Ishikawa (cell line): ENCODE data around the gene TJAP1.

Experiments
- CEBPB ChIP-seq: IDR thresholded peaks from 2 replicates; pipeline ENCODE4 v1.6.1; 2012
- CREB1 ChIP-seq: IDR thresholded peaks from 2 replicates; pipeline ENCODE4 v1.6.1; 2012; ENCODE audit warnings: low read depth
- EGR1 ChIP-seq: IDR thresholded peaks from 2 replicates; pipeline ENCODE4 v1.6.1; 2012
- EP300 ChIP-seq: IDR thresholded peaks from 2 replicates; pipeline ENCODE4 v1.6.1; 2012; ENCODE audit warnings: borderline replicate concordance
- FOXM1 ChIP-seq: IDR thresholded peaks from 2 replicates; pipeline ENCODE4 v1.6.1; 2012; ENCODE audit warnings: low read depth, borderline replicate concordance
- MAX ChIP-seq: IDR thresholded peaks from 2 replicates; pipeline ENCODE4 v1.6.1; 2012
- NFIC ChIP-seq: IDR thresholded peaks from 2 replicates; pipeline ENCODE4 v1.6.1; 2012
- RAD21 ChIP-seq: IDR thresholded peaks from 2 replicates; pipeline ENCODE4 v1.6.1; 2012; ENCODE audit warnings: low read depth
- REST ChIP-seq: IDR thresholded peaks from 2 replicates; pipeline ENCODE4 v1.6.1; 2012; ENCODE audit warnings: low read depth, mild to moderate bottlenecking
- TAF1 ChIP-seq: IDR thresholded peaks from 2 replicates; pipeline ENCODE4 v1.6.1; 2012; ENCODE audit warnings: low read depth, mild to moderate bottlenecking
- TCF12 ChIP-seq: IDR thresholded peaks from 2 replicates; pipeline ENCODE4 v1.6.1; 2012; ENCODE audit warnings: low read depth
- TEAD4 ChIP-seq: IDR thresholded peaks from 2 replicates; pipeline ENCODE4 v1.6.1; 2012
- USF1 ChIP-seq: IDR thresholded peaks from 2 replicates; pipeline ENCODE4 v1.6.1; 2012
- YY1 ChIP-seq: IDR thresholded peaks from 2 replicates; pipeline ENCODE4 v1.6.1; 2012; ENCODE audit warnings: low read depth
- ZBTB7A ChIP-seq: IDR thresholded peaks from 2 replicates; pipeline ENCODE4 v1.6.1; 2012; ENCODE audit warnings: low read depth

The TJAP1 gene

GRCh38 chr6:43503443-43503842 is 26.1 kb downstream of the TJAP1 start:
- no peak for TF ChIP-seq CREB1
- TF ChIP-seq MAX, result no peak
- no peak for TF ChIP-seq EP300

- no peak for TF ChIP-seq EP300
- TF ChIP-seq EGR1, result no peak
- no peak for TF ChIP-seq REST
- no peak for TF ChIP-seq FOXM1
- no peak for TF ChIP-seq TAF1
These were observed 27.6 kb downstream of the TJAP1 start for GRCh38 chr6:43504756-43505593.

GRCh38 chr6:43505718-43506117 is 28.3 kb downstream of the TJAP1 start:
- TF ChIP-seq ZBTB7A (no peak), TAF1 (no peak), USF1 (no peak), EGR1 (no peak), REST (no peak), CEBPB (no peak), TEAD4 (no peak), TCF12 (no peak), FOXM1 (no peak), NFIC (no peak), MAX (no peak), CREB1 (no peak), YY1 (no peak), RAD21 (no peak), EP300 (no peak)

- TF ChIP-seq EP300 (no peak), ZBTB7A (no peak), FOXM1 (no peak), MAX (no peak), TAF1 (no peak), YY1 (no peak), USF1 (no peak), CEBPB (no peak), TCF12 (no peak)
These were observed 28.8 kb downstream of the TJAP1 start for GRCh38 chr6:43506171-43506570.

GRCh38 chr6:43506667-43507471 is 29.5 kb downstream of the TJAP1 start:
- no peak for TF ChIP-seq FOXM1
- peak; percentile 94 for TF ChIP-seq RAD21

GRCh38 chr6:43508481-43509141 is 31.2 kb downstream of the TJAP1 start:
- no peak for TF ChIP-seq NFIC
- TF ChIP-seq FOXM1, result no peak
- no peak for TF ChIP-seq TCF12
- no peak for TF ChIP-seq CREB1
- TF ChIP-seq MAX, result no peak
- TF ChIP-seq YY1, result no peak
- no peak for TF ChIP-seq USF1
- no peak for TF ChIP-seq TEAD4
- no peak for TF ChIP-seq ZBTB7A
- TF ChIP-seq CEBPB, result no peak
- no peak for TF ChIP-seq TAF1
